Stimulated activated CD4-positive, alpha-beta T cell treated with anti-CD3 and anti-CD28 coated beads, Interleukin-2, amount 100 ng/mL, for 24 hours (primary cell): ENCODE measurements around the gene SLC13A3.

Experiments
- DNase-seq, 2 donors: peaks; one replicate each; pipeline ENCODE4 v3.0.0-alpha.2; 2020

The SLC13A3 gene

GRCh38 chr20:46573234-46573633 lies 78.0 kb downstream of the SLC13A3 start:
- no peak for DNase-seq

DNA sequence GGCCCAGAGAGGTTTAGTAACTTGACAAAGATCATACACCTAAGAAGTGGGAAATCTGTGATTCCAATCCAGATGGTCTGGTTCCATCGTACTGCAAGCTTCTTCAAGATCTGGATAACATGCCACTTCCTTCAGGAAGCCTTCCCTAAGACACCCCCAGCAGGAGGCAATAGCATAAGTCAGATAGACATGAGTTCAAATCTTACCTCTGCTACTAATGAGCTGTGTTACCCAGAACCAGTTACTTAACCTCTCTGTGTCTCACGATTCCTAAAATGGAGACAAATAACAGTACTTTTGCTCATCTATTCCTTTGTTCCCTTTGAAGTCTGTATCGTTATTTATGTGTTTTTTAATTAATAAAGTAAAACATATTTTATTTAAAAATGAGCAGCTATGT lies 78.5 kb downstream of the SLC13A3 start:
- no peak for DNase-seq

DNA sequence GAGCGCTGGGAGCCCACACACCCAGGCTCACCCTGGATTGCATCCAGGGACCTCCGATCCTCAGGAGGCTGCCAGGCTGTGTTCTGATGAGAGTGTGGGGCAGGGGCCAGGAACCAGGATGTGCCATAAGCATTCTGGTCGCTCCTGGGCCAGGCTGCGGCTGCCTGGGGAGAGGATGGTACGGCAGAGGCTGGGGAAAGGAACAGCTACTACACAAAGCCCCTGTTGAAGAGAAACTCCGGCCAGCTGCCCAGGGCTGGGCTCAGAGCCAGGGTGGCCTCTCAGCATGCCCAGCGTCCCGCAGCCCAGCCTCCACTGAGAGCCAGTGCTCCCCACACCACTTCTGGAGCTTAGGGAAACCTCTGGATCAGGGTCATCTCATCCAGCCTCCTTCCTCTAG lies 79.1 kb downstream of the SLC13A3 start:
- DNase-seq, result no peak

- no peak for DNase-seq
Observed at GRCh38 chr20:46571418-46571817, 79.8 kb downstream of the SLC13A3 start.

- DNase-seq, result no peak
Observed at GRCh38 chr20:46570956-46571355, 80.3 kb downstream of the SLC13A3 start.

DNA sequence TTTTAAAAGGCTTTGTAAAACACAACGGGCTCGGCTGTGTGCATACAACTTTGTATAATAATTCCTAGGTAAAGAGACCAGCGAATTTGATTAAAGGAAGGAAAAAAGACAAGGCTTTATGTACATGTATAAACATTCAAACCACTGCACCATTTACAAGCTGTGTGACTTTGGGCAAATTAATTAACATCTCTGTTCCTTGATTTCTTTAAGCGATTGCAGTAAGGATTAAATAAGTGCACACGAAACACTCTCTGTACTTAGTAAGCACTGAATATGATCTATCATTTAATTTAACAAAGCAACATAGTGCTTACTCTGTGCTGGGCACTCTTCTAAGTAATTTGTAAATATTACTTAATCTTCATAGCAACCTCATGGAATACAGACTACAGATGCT lies 81.3 kb downstream of the SLC13A3 start:
- no peak for DNase-seq

DNA sequence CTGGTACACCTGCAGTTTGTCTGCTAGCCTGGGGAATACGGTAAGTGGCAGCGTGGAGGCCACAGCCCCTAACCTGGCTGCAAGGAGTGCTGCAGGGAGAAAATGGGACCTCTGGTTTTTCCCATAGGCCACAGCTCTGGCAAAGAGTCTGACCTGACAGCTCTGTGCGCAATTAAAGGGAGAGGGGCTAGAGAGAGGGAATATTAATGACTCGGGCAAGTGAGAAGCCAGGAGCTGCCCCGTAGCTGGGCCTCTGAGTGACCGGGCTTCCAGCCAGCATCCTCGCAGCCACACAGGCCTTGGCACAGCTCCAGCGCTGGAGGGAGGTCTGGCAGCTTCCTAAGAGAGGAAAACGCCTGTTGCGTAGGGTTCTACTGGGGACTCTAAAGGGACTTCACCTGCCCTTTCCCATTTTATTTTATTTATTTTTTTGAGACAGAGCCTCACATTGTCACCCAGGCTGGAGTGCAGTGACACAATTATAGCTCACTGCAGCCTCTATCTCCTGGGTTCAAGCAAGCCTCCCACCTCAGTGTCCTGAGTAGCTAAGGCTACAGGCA lies 82.6 kb downstream of the SLC13A3 start:
- DNase-seq, result no peak

DNA sequence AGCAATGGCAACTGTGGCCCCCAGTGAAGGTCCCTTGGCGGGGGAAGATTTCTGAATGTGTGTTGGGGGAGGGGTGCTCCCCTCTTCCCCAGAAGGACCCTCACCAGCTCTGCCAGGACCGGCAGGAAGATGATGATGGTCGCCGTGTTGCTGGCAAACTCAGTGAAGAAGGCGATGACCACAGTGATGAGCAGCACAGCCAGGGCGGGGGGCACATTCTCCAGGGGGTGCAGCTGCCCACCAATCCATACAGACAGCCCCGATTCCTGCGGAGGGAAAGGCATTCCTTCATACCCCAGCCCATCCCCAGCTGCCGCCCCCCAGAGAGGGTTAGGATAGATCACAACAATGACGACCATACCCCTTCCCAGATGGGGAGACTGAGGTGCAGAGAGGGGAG lies 85.1 kb downstream of the SLC13A3 start:
- DNase-seq, result no peak

- DNase-seq, result no peak
Observed at GRCh38 chr20:46564241-46564957, 86.9 kb downstream of the SLC13A3 start.

GRCh38 chr20:46563860-46564221 lies 87.4 kb downstream of the SLC13A3 start:
- DNase-seq, result no peak

DNA sequence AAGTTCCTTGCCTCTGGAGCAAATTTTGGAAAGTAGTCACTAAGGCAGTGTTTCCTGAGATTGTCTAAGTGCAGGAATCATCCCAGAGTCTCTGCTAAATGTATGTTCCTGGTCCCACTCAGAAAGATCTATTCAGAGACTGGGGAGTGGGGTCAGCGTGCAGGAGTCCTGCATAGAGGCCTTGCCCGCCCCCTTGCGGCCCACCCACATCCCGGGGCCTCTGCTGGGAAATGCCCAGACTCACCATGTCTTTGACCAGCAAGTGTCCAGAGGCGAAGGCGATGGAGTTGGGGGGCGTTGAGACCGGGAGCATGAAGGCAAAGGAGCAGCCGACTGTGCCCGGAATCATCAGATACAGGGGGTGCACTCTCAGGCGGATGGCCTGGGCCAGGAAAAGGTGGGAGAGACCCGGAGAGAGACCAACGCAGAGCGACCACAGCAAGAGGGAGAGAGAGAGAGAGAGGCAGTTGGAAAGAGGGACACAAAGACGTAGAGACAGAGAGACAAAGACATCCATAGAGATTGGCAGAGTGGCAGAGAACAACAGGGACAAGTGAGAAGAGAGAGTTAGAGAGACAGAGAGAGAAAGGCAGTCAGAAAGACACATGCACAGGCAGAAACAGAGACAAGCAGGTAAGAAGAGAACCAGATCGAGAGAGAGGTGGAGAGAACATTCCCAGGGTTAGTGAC lies 87.9 kb downstream of the SLC13A3 start:
- DNase-seq, result no peak

- DNase-seq, result peak; percentile 71 to 74
Observed at GRCh38 chr20:46562373-46563169, 88.7 kb downstream of the SLC13A3 start.

DNA sequence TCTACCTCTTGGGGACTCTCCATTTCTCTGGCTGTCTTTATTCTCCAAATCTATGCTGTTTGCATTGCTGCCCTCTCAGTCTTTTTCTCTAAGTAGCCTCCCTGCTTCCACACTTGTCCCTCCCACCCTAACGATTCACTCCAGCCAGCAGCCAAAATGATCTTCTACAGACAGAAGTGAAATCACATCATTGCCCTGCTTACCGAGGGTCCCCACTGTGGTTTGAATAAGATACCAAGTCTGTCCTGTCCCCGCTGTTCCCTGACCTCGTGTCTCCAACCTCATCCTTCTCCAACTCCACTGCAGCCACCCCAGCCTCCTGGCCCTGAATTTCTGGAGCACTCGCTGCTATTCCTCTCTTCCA lies 89.3 kb downstream of the SLC13A3 start:
- DNase-seq, result no peak

DNA sequence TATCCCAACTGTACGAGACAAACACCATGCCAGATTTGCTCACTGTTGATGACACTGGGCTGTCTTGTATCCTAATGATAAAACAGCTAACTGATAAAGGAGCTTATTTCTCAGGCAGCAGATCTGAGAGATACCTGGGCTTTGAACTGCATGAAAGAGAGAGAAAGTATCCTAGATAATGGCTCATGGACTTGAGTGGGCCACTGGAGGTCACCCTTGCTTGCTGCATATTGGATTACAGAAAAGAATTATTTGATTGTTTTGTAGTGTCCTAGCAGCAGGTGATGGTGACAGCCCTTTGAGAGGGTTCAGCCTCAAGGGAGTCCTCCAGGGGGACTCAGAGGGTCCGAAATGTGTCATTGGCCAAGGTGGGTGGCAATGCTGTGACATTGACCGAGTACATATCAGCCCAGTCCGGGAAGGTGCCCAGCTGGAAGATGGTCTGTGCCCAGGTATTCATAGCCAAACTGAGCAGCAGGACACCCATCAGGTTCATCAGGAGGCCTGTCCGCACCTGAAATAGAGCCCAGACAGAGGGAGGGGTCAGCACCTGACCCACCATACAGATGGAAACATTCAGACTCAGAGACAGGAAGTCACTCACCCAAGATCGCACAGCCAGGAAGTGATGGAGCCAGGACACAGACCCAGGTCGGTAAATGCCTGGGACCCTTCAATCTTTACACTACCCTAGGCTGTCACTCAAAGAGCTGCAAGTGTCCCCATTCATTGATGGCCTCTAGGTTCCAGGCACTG lies 91.4 kb downstream of the SLC13A3 start:
- DNase-seq, result no peak

- DNase-seq, result no peak
Observed at GRCh38 chr20:46559001-46559400, 92.3 kb downstream of the SLC13A3 start.

- peak; percentile 45 to 62 for DNase-seq
Observed at GRCh38 chr20:46558511-46558959, 92.7 kb downstream of the SLC13A3 start.

DNA sequence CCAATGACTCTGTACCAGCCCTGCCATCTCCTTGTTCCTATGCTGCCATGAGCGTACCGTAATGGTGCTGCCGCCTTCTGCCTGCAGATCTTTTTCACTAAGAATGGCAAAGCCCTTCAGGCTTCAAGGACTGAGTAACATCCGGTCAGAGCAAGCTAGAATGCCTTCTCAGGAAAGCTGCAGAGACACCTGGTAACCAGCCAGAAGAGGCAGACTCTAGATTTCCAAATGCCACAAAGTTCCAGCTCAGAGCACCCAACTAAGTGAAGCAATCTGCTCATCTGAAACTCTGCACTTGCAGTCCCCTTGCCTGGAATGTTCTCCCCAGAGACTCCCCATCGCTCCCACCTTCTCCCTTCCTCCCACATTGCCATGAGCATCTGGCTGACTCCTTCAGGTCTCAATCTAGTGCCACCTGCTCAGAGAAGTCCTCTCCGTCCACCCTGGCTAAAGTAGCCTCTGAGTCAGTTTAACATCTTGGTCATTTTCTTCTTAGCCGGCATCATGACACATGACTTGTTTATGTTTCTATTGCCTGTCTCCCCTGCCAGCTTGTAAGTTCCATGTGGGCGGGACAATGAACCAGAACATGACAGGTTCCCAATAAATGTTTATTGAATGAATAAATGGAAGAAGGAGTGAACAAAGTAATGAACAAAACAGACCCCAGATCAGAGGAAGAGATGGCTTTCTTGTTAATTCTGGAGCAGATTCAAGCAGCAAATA lies 93.9 kb downstream of the SLC13A3 start:
- no peak for DNase-seq

DNA sequence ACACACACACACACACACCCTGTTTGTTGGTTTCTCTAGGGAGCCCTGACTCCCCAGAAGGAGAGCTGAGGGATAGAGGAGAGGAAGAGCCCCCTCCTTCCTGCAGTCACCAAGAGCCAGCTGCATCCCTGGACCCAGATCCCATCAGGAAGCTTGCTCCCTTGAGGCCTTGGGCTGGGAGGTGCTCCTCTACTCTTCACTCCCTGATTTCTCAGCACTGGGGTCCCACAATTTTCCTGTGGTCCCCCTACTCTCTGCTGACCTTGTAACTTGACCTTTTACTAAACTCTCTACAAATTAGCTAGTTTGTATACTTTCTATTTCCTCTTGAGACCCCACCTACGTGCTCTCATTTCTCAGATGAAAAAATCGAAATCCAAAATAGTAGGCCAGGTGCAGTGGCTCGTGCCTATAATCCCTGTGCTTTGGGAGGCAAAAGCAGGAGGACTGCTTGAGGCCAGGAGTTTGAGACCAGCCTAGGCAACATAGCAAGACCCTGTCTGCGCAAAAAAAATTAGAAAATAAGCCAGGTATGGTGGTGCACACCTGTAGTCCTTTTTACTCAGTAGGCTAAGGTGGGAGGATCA lies 95.8 kb downstream of the SLC13A3 start:
- DNase-seq, result no peak

DNA sequence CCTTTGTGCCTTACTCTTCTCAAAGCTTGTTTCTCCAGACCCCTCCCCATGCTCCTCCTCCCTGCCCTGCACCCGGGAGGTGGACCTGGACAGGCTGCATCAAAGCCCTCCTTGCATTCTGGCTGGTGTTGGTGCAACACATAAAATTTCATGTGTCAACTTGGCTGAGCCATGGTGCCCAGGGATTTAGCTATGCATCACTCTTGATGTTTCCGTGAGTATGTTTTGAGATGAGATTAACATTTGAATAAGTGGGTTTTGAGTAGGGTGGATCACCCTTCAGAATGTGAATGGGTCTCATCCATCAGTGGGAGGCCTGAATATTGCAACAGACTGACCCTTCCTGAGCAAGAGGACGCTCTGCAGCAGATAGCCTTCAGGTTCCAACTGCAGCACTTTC lies 96.4 kb downstream of the SLC13A3 start:
- no peak for DNase-seq

DNA sequence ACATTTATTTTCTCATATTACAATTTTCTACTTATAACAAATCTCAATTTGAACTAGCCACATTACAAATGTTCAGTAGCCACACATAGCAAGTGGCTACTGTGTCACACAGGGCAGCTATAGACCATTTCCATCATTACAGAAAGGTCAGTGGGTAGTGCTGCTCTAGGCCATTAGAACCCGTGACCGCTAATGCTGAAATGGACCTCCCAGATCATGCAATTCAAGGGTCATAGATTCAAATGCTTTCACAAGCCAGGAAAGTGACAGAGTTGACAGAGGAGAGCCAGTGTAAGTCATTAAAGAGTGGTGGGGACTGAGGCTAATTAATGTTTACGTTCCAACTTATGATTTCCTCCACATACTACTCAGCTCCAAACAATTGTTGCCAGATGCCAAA lies 97.3 kb downstream of the SLC13A3 start:
- no peak for DNase-seq
